ENCODE measurements around the gene FSD2.

FSD2 gene, protein sequence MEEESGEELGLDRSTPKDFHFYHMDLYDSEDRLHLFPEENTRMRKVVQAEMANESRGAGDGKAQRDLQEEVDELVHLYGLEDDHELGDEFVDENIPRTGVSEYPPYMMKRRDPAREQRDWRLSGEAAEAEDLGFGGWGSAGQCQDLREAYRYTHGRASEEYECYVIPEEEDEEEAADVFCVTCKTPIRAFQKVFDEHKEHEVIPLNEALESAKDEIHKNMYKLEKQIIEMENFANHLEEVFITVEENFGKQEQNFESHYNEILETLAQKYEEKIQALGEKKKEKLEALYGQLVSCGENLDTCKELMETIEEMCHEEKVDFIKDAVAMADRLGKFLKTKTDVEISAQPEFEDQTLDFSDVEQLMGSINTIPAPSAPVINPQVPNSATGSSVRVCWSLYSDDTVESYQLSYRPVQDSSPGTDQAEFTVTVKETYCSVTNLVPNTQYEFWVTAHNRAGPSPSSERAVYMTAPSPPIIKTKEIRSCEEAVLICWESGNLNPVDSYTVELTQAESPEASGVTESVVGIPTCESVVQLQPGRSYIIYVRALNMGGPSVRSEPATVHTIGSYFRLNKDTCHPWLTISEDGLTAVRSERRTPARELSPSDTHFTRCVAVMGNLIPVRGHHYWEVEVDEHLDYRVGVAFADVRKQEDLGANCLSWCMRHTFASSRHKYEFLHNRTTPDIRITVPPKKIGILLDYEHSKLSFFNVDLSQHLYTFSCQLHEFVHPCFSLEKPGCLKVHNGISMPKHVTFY

DNA sequence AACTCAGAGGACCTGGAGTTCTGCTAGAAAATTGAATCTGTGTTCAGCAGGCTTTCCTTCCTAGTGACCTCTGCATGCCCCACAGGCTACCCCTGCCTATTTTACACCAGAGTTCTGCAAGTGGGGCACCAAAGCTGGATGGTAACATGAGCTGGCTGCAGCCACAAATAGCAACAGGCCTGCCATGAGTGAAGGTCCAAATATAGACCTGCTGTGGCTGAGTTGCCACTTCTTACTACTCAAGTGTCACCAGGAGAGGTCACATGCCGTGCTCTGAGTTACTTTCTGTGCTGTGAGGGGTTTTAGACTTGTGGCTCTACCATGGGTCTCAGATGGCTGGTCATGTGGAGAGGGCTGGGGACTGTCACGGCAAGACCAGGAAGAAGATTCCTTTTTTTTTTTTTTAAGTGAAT lies at the start of gene FSD2:
Gene FSD2, minus strand, starts transcription at position 76 of the 413 bp plus-strand sequence. CDS start 18,679 bp downstream, outside the sequence.
- peak in 1 of 2 donors; percentile 37 for DNase-seq

DNA sequence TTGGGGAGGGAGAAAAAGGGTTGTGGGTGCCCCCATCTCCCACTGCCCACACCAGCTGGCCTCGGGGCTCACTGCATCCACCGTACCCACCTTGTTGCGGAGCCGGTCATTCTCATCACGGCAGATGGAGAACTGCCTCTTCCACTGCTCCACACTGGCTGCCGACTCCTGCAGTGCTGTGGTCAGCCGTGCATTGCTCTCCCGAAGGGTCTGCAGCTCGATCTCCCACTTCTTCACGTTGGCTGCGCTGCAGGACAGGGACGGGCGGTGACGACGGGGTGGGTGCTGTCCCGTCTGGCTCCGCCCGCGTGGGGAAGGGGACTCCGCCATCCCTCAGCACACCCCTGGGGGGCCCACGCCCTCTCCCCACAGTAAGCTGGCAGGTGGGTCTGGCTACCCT lies 48.7 kb upstream of the FSD2 start:
- DNase-seq = no peak

DNA sequence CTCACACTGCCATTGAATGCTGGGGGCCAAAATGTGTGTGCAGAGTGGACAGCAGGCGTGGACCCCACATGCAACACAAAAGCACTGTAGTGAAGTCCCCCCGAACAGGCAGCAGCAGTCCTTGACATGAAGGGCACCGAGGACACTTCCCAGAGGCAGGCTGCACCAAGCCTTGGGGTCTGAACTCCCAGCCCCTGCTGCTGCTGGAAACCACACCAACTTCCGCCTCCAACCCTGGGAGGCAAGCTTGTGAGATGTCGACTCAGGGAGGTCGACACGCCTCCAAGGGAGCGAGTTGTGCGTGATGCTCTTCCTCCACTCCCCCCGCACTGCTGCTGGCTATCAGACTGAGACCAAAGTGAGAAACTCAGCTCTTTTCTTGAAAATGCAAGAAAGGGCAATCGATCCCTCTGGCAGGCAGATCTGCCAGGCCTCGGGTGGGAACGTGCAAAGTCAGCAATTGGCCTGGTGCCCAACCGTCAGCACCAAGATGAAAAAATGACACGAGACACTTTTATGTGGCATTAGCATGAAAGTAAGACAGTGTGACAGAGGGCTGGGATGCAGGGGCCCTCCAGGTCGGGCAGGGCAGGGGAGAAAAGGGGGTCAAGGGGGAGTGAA lies 47.2 kb upstream of the FSD2 start:
- DNase-seq = no peak

DNA sequence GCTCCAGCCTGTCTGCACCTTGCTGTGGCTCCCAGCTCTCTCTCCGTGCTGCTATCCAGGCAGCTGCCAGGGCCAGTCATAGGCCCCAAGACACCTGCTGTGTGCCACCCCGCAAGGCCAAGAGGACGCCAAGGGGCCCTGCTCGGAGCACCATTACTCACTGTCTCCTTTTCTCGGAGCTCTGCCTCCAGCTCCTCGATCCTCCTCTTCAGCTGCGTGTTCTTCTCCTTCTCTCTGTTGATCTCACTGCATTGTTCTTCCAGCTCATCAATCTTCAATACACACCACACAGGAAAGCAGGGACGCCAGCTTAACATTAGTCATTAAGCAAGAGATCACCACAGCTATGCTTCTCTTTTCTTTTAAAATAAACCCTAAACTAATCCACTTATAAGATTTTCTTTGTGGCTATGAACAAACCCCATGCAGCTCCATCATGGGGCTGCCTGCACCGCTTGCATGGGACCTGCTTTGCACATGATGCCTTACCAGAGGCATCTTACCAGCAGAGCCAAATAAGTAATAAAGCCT lies 46.2 kb upstream of the FSD2 start:
- no peak for DNase-seq

DNA sequence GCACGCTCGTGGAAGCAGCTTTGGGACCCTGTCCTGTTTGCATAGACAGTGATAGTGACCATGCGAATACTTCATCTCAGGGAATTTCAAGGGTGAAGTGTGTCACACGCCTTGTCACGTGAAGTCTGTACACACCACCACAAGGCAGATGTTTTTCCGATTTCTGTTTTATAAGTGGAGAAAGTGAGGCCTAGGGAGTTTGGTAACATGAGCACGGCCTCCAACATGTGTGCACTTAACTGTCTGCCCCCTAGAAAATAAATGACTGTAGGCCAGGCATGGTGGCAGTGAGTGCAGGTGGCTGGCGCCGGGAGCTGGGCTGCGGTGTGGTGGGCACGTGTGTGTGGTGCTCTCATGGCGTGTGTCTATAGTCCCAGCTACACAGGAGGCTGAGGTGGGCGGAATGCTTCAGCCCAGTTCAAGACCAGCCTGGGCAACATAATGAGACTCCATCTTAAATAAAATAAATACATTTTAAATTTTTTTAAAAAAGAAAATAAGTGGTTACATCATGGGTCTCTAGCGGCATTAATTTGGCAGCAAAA lies 45.5 kb upstream of the FSD2 start:
- no peak for DNase-seq

DNA sequence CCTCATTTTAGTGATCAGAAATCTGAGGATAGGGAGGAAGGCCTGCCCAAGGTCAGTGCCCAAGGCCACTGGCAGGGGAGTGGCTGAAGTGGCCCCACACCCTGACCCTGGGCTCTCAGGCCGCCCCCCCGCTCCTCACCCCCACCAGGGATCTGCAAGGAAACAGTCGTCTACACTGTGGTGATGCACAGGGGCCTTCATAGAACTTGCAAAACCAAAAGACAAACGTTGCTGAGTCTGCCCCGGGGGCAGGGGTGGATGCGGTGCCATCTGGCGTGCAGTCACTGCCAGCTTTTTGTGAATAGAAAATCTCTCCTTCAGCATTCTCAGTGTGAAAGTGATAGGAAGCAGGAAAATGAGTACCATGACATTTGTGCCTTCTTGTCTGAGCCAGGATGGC lies 44.9 kb upstream of the FSD2 start:
- no peak for DNase-seq

DNA sequence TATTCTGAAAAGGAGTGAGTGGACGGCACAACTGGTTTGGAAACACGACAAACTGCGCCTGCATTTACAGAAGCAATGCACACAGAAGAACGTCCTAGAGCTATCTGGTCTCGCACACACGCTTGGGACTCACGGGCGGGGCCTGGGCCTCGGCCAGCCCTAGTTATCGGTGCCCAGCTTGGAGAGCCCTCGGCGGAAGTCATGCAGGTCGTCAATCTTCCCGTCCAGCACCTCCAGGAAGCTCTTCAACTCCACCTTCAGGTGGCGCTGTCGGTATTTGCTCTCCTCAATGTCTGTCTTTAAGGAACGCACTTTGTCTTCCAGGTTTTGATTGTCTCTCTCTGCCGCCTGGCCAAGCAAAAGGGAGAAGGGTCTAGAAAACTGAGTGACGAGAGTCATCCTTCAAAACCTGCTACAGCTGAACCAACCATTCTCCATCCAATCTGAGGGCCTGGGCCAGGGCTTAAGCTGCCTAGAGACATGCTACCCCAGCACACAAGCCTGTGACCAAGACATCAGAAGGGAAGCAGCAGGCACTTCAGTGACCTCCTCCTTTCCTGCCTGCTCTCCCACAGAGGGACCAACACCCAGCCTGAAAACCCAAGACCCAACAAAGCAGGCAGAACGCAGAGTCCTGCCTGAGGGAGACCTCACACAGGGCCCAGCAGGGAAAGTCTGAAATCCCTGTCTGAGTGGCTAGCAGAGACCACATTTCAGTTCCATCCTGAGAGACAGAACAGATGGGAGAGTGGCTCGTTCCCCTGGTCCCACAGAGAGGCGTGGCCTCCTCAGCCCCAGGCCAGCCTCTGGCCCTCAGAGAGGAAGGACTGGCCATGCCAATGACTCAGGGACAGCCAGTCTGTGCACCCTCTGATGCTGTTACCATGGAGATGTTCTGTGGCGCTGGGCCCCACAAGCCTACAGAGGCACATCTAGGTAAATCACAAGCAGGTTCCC lies 44.0 kb upstream of the FSD2 start:
- DNase-seq = peak; percentile 40 to 69

DNA sequence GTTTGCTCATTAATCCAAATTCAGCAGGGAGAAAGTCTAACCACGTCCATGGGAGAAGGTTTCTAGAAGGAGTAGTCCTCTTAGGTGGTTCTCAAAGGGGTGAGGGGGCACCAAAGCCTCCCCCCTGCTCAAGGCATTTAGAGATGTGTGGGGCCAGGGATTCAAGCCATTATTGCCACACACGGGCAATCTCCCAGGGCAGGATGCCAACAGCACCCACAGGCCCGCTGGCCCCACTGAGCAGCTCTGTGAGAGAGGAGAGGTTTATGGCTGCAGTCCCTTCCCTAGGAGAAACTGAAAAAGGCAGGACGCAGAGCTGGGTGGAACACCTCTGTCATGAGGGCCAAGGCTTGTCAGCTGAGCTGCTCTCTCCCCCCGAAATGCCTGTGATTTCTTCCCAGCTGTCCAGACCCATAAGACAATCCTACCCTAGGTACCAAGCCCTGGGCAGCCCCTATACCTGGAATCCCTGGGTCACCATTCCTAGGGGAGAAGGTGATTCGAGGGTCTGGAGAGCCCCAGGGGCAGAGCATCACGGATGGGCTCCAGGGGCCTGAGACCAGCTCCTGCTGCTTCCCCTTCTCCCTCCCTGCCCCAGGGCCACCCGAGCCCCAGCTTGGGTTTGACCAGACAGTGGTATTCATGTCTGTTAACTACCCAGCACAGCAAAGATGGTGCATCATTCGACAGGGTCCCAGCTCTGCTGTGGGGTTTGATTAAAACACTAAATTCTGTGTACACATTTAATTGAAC lies 42.5 kb upstream of the FSD2 start:
- DNase-seq = no peak

DNA sequence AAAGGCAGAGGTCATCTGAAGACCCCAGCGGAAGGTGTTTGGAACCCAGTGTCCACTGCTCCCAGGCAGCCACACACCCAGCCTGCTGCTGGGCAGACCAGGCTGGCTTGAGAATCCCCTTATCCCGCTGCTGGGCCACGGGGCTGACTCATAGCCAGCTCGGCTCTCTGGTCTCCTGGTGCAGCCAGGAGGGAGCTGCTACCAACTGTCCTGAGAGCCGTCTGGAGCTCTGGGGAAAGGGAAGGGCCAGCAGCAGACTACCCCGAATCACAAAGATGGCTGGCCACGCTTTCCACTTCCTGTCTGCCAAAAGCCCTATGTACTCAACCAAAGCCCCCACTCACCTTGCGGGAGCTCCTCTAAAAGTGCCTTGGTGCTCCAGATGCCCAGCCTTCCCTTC lies 41.8 kb upstream of the FSD2 start:
- no peak for DNase-seq

DNA sequence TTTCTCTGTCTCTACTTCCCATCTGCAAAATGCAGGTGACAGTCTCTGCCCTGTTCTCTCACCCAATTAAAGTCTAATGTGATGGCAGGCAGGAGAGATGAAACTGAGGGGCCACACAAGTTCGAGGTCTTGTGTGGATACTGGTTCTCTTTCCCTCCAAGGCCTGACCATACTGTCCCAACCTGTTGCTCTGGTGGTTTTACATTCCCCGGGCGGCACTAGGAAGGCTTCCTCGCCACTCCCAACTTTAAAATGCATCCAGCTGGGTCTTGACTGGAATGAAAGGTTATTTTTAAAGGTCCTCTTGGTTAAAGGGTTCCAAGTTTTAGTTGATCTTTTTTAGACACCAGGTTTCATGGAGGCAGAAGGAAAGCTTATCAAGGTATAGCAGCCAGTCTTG lies 40.8 kb upstream of the FSD2 start:
- no peak for DNase-seq

DNA sequence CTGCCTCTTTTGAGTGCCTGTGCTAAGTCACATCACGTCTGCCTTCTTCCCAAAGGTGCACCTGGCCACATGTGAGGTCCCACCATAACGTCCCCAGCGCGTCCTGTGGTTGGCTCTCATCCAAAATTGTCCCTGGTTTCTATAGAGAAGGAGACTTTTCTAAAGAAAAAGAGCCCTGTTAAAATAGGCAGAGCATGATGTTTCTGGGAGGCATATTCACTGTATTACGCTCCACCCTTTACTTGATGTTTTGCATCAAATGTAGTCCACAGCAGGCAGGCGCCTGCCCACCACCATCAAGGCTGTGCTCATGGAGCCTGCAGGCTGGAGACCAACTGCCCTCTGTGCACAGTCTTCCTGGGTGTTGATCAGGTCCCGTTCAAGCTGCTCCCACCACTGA lies 39.8 kb upstream of the FSD2 start:
- no peak for DNase-seq

DNA sequence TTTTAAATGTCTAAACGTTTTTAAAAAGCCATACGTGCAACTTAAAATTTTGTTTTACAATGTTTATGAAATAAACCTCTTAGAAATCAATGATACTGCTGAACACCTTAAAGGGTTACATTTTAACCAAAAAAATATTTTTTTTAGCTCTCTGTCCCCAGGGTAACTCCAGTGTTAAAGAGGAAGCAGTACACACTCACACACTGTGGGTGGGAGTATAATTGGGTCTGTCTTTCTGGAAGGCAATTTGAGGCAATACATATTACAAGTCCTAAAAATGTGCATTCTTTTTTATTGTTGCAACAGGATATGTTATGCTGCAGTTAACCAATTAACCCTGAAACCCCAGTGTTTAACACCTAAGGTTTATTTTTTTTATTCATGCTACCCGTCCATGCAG lies 37.7 kb upstream of the FSD2 start:
- no peak for DNase-seq

DNA sequence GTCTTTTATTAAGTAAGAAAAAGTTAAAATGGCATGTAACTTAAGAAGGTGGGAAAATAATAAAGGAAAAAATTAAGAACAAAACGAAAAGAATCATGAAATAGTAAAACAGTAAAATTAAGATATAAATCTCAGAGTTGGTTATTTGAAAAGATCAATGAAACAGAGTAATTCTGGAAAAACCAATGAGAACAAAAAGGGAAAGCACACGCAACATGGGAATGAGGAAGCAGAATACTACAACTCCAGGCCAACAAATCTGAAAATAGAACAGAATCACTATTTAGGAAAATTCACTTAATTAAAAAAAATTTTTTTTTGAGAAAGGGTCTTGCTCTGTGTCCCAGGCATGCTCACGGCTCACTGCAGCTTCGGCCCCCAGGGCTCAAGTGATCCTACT lies 34.3 kb upstream of the FSD2 start:
- DNase-seq = no peak

DNA sequence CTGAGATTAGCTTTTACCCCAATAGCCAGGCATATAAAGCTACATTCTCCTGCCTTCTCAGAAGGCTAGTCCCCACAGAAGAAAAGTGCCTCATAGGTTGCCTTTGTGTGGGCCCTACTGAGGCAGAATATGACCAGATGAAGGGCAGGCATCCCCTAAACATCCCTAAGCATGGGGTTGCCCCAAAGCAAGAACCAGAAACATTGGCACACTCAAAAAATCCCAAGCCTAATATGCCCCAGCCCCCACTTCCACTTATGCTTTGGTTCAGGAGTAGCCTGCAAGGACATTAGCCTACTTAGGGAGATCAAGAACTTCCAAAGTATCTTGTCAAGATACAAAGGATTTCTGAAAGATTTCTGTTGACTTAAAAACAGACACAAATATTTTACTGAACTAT lies 33.3 kb upstream of the FSD2 start:
- no peak for DNase-seq

DNA sequence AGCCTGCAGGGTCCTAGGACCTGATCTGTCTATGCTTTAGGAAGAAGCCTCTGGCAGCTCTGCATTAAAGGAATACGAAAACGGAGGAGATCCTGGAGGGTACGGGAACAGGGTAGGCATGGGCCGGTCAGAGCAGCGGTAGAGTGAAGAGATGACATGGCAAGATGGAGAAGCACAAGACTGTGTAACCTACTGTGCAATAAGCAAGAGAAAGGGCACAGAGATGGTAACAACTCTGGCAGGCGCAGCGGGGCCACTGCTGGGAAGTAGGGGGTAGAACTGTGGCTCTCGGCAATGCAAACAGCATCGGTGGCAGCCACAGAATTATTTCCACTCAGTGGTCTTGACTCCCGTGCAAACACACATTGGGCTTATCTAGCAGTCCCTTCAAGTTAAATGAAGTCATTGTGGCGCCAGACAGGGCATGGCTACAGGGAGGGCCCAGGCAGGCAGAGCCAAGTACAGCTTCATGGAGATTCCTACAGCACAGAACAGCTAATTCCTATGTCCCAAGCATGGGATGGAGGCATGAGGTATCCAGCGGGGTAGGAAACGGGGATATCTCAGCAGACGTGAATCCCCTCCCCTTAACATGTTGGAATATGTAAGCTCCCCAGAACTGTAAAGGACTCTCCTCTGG lies 32.3 kb upstream of the FSD2 start:
- no peak for DNase-seq

DNA sequence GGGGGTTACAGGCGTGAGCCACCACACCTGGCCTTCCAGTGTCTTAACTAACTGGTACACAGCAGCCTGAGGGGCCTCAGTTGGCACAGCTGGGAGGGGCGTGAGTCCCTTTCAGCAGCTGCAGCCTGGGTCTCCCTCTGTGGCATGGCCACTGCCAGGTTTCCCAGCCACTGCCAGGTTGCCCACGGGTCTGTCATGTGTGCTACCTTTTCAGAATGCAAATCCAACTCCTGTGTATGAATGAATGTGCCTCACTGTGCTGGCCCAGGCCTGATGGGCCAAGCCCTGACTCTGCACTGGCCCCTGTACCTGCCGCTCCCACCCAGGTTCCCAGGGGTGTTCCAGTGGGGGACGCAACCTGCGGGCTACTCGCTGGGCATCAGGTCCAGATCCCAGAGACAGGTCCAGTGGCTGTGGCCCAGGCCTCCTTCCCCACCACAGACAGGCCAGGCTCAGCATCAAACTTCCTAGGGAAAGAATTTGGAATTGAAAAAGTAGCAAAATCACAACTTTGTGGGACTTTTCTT lies 29.6 kb upstream of the FSD2 start:
- DNase-seq = no peak

DNA sequence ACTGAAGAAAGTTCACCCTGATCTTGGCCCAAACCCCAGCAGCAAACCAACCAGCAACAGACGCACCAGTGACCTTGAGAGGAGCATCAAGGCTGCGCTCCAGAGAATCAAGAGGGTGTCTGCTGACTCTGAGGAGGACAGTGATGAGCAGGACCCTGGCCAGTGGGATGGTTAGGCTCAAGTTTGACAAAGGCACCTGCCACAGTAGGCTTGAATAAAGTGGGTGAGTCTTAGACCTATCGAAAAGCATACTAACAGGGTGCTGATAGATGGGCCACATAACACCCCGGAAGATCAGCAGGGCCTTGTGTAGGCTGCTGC lies 27.5 kb upstream of the FSD2 start:
- no peak for DNase-seq

DNA sequence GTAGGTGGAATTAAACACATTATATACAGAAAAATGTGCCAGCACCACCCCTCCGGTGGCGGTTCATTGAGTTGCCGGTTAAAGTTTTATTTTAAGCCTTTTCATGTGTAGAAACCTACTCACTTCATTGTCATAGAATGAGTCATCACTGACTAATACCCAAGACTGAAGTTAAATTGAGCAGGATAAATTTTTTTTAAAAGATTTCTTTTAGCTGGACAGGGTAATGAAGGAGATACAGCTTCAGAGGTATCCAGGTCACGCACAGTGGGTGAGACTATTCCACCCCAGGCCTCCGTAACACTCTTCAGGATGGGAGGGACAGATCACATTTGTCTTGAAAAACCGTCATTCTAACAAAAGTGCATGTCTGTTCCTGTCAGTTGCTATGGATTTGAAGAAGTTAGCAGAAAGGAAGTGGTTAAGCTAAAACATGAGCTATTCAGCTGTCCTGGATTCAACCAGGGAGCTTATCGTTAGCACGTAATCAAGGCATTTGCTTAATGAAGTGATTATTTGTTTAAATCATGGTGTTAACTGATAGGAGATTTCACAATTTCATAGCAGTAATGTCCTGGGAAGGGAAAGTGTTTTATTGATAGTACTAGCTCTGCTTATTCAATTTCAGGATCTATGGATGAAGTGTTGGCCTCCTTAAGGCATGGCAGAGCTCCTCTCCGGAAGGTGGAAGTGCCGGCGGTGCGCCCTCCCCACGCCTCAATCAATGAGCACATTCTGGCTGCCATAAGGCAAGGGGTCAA lies 26.9 kb upstream of the FSD2 start:
- peak in 1 of 2 donors; percentile 33 for DNase-seq

DNA sequence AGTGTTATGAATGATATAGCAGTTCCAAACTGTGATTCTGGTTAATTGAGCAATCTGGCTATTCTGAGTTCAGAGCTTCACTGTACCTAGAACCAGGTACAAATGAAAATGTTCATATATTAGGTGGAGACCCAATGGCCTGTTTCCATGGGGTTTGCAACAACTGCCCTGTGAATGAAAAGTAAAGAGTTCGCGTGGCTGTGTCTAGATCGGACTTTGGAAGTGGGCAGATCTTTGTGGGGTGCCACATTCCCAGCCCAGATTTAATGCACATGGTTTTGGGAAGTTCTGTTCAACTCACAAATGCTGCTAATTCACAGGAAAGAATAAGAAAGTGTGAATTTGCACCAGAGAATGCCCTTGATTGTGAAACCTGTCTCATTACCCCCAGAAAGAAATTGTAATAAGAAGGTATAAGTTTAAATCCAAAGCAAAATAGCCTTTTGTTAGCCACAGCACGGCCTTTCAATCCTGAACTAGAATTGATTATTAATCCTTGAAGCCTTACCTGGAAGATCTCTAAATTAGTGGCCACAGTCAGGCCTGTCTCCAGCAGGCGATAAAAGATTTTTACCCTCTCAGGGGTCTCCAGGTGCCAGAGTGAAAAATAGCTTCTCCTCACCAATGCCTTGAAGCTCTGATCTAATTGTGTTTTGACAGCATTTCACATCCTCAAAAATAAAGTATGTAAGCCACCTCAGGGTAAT lies 26.2 kb upstream of the FSD2 start:
- DNase-seq = no peak

Measured in CD4-positive, alpha-beta T cell treated with Interleukin-4 for 1 hour (primary cell).